GM12891 (cell line): ENCODE data around the gene MRPS10.

Experiments
- POLR2A ChIP-seq: IDR thresholded peaks from 2 replicates; pipeline ENCODE4 v1.6.1; 2011; ENCODE audit warnings: low read depth, low read length, control low read depth
- POLR2AphosphoS5 ChIP-seq: IDR thresholded peaks from 2 replicates; pipeline ENCODE4 v1.6.1; 2011; ENCODE audit warnings: low read depth, low read length, control low read depth
- POU2F2 ChIP-seq: IDR thresholded peaks from 2 replicates; pipeline ENCODE4 v1.6.1; 2011; ENCODE audit warnings: low read depth, mild to moderate bottlenecking, control low read depth, low read length, moderate library complexity
- SPI1 ChIP-seq: IDR thresholded peaks from 2 replicates; pipeline ENCODE4 v1.6.1; 2011; ENCODE audit warnings: low read depth, low read length, control low read depth
- TAF1 ChIP-seq: IDR thresholded peaks from 2 replicates; pipeline ENCODE4 v1.6.1; 2011; ENCODE audit warnings: low read depth, low read length, control low read depth

DNA sequence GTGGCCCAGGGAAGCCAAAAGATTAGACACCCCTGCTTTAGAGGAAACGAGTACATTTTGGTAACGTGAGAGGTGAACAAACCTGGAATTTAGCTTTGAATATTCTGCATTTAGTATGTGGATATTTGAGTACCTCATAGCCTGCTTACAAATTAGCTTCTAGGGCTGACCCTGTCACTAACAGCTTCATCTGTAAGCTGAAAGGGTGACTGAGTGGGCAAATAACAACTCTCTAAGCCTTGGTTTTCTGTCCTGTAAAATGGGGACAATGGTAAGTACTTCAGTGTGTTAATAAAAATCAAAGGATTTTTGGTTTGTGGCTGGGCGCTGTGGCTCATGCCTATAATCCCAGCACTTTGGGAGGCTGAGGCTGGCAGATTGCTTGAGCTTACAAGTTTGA is 14.5 kb downstream of the MRPS10 start:
- no peak for TF ChIP-seq POLR2A
- no peak for TF ChIP-seq TAF1
- no peak for TF ChIP-seq POLR2AphosphoS5
- no peak for TF ChIP-seq POU2F2
- no peak for TF ChIP-seq SPI1
